ENCODE data around the gene ZNF668. TPM values are rescaled to one million over a fixed set of nuclear protein-coding genes. Genes with fewer than 3 reads are reported as not detected.

ZNF668 gene
- total RNA-seq, 1 donor from 2014 or later = 8.3 TPM

- no peak overlapping the region for H3K4me3 ChIP-seq
- no peaks in the 10 kb centered on the region for H3K27me3 ChIP-seq
- H3K27ac ChIP-seq = no peak overlapping the region
- intact Hi-C loops (cut with DNase I) = no loop called here
- H3K9me3 ChIP-seq = no peaks in the 10 kb centered on the region
- ATAC-seq (no peak), DNase-seq (no peak)
- H3K4me1 ChIP-seq = no peaks in the 10 kb centered on the region
- TF ChIP-seq CTCF (IDR thresholded peaks at IDR 0.05) = no peak
- peaks cover 23% of the 10 kb centered on the region for H3K36me3 ChIP-seq
Observed at GRCh38 chr16:31087971-31088370, 13.9 kb upstream of the ZNF668 start.

- intact Hi-C loops (cut with DNase I) = no loop called here
- ATAC-seq (no peak), DNase-seq (no peak)
Observed at GRCh38 chr16:31087481-31087880, 13.4 kb upstream of the ZNF668 start.

GRCh38 chr16:31086629-31086906, 12.5 kb upstream of the ZNF668 start:
- Histone ChIP-seq H3K36me3 (peaks cover 32% of the 10 kb centered on the region), H3K4me3 (no peak overlapping the region), H3K27ac (no peak overlapping the region), H3K4me1 (no peaks in the 10 kb centered on the region), H3K9me3 (no peaks in the 10 kb centered on the region), H3K27me3 (no peaks in the 10 kb centered on the region)
- intact Hi-C loops (cut with DNase I) = no loop called here
- ATAC-seq = no peak
- TF ChIP-seq CTCF (IDR thresholded peaks at IDR 0.05) = no peak
- DNase-seq = no peak

More at GRCh38 chr16:31087481-31087880, 13.4 kb upstream of the ZNF668 start:
- H3K27me3 ChIP-seq = no peaks in the 10 kb centered on the region
- H3K27ac ChIP-seq = no peak overlapping the region
- TF ChIP-seq CTCF (IDR thresholded peaks at IDR 0.05) = no peak
- H3K4me3 ChIP-seq = no peak overlapping the region
- peaks cover 28% of the 10 kb centered on the region for H3K36me3 ChIP-seq
- no peaks in the 10 kb centered on the region for H3K4me1 ChIP-seq
- H3K9me3 ChIP-seq = no peaks in the 10 kb centered on the region

GRCh38 chr16:31085873-31086628, 12.0 kb upstream of the ZNF668 start:
- no peaks in the 10 kb centered on the region for H3K9me3 ChIP-seq
- intact Hi-C loops (cut with DNase I) = no loop called here
- no peak overlapping the region for H3K4me3 ChIP-seq
- H3K27ac ChIP-seq = no peak overlapping the region
- H3K27me3 ChIP-seq = no peaks in the 10 kb centered on the region
- H3K36me3 ChIP-seq = peaks cover 32% of the 10 kb centered on the region
- ATAC-seq (no peak), DNase-seq (no peak)
- H3K4me1 ChIP-seq = no peaks in the 10 kb centered on the region
- TF ChIP-seq CTCF (IDR thresholded peaks at IDR 0.05) = no peak

- DNase-seq (no peak), ATAC-seq (no peak)
- no peak overlapping the region for H3K27ac ChIP-seq
- no peaks in the 10 kb centered on the region for H3K9me3 ChIP-seq
- no peaks in the 10 kb centered on the region for H3K27me3 ChIP-seq
- TF ChIP-seq CTCF (IDR thresholded peaks at IDR 0.05) = no peak
- H3K4me1 ChIP-seq = no peaks in the 10 kb centered on the region
- intact Hi-C loops (cut with DNase I) = no loop called here
- no peak overlapping the region for H3K4me3 ChIP-seq
- H3K36me3 ChIP-seq = peaks cover 32% of the 10 kb centered on the region
Observed at GRCh38 chr16:31085411-31085810, 11.4 kb upstream of the ZNF668 start.

All from upper lobe of right lung (tissue), 1 donor.